Hematopoietic multipotent progenitor cell treated with erythropoietin and hydrocortisone succinate and interleukin-3 and kit ligand, for 4 days (in vitro differentiated cells): ENCODE measurements around the gene HSPG2.
A peak's percentile ranks its signal among the peaks of the same experiment; 100 is the strongest.

Experiments used
- DNase-seq: peaks from one replicate; pipeline ENCODE4 v3.0.0-alpha.2; 2015

Gene HSPG2

GRCh38 chr1:21955501-21956281 is 18.6 kb upstream of the HSPG2 start:
- DNase-seq: no peak

GRCh38 chr1:21955058-21955457 is 17.9 kb upstream of the HSPG2 start:
- DNase-seq: no peak

- DNase-seq: no peak
Observed at GRCh38 chr1:21952786-21953520, 15.8 kb upstream of the HSPG2 start.

- no peak for DNase-seq
Observed at GRCh38 chr1:21951226-21951870, 14.2 kb upstream of the HSPG2 start.

- no peak for DNase-seq
Observed at GRCh38 chr1:21950734-21951133, 13.6 kb upstream of the HSPG2 start.

- DNase-seq: no peak
Observed at GRCh38 chr1:21946836-21947587, 9.9 kb upstream of the HSPG2 start.

- DNase-seq: no peak
Observed at GRCh38 chr1:21944733-21945073, 7.6 kb upstream of the HSPG2 start.

- peak; percentile 77 for DNase-seq
Observed at GRCh38 chr1:21942959-21943640, 6.0 kb upstream of the HSPG2 start.

GRCh38 chr1:21942464-21942863 is 5.4 kb upstream of the HSPG2 start:
- DNase-seq: no peak

- no peak for DNase-seq
Observed at GRCh38 chr1:21941370-21941769, 4.3 kb upstream of the HSPG2 start.

GRCh38 chr1:21940492-21940891 is 3.4 kb upstream of the HSPG2 start:
- DNase-seq: no peak

- peak; percentile 67 for DNase-seq
Observed at GRCh38 chr1:21939650-21940374, 2.7 kb upstream of the HSPG2 start.

GRCh38 chr1:21938732-21939538 is 1.8 kb upstream of the HSPG2 start:
- no peak for DNase-seq

GRCh38 chr1:21937372-21938121 is 437 bp upstream of the HSPG2 start:
- peak; percentile 90 for DNase-seq

- DNase-seq: no peak
Observed at GRCh38 chr1:21936366-21937031, 611 bp downstream of the HSPG2 start.

- no peak for DNase-seq
Observed at GRCh38 chr1:21935891-21936365, 1.2 kb downstream of the HSPG2 start.

GRCh38 chr1:21935393-21935804 is 1.7 kb downstream of the HSPG2 start:
- no peak for DNase-seq

- DNase-seq: no peak
Observed at GRCh38 chr1:21933397-21934248, 3.5 kb downstream of the HSPG2 start.

GRCh38 chr1:21932127-21932526 is 5.0 kb downstream of the HSPG2 start:
- DNase-seq: peak; percentile 56
